ENCODE data around the gene SLC7A9. TPM values are rescaled to one million over a fixed set of nuclear protein-coding genes. Genes with fewer than 3 reads are reported as not detected.

Gene SLC7A9
- total RNA-seq, 2 donors from 2014 or later, result 3.0 TPM; not detected in 1

DNA sequence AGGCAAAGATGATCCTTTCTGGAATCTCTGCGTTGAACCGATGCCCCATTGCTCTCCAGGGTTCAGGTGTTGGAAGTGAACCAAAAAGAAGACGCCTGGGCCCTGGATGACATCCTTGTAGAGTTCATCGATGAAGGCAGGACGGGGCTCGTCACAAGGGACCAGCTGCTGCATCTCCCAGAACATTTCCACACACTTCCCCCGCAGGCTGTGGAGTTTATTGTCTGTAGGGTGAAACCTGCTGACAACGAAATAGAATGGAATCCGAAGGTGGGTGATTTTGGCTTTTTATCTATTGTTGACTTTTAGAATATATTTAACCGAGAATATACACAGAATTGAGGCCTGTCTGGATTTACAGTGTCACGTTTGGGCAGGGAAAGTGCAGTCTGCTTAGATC is 58.4 kb downstream of the SLC7A9 start:
- Histone ChIP-seq H3K4me1 (no peaks in the 10 kb centered on the region), H3K27me3 (no peaks in the 10 kb centered on the region), H3K36me3 (no peaks in the 10 kb centered on the region), H3K27ac (no peak overlapping the region), H3K9me3 (no peaks in the 10 kb centered on the region), H3K4me3 (no peak overlapping the region), H3K9ac (ENCODE audit: low read depth in 2 of 2, low read length in 2 of 2) (no peak overlapping the region)
- TF ChIP-seq, protein P1, sequence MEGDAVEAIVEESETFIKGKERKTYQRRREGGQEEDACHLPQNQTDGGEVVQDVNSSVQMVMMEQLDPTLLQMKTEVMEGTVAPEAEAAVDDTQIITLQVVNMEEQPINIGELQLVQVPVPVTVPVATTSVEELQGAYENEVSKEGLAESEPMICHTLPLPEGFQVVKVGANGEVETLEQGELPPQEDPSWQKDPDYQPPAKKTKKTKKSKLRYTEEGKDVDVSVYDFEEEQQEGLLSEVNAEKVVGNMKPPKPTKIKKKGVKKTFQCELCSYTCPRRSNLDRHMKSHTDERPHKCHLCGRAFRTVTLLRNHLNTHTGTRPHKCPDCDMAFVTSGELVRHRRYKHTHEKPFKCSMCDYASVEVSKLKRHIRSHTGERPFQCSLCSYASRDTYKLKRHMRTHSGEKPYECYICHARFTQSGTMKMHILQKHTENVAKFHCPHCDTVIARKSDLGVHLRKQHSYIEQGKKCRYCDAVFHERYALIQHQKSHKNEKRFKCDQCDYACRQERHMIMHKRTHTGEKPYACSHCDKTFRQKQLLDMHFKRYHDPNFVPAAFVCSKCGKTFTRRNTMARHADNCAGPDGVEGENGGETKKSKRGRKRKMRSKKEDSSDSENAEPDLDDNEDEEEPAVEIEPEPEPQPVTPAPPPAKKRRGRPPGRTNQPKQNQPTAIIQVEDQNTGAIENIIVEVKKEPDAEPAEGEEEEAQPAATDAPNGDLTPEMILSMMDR (IDR thresholded peaks at IDR 0.05), result no peak
- intact Hi-C loops (cut with DNase I), result no loop called here
- no peak for DNase-seq

GRCh38 chr19:32810452-32810851 is 59.1 kb downstream of the SLC7A9 start:
- Histone ChIP-seq H3K27ac (no peak overlapping the region), H3K27me3 (no peaks in the 10 kb centered on the region), H3K9me3 (no peaks in the 10 kb centered on the region), H3K36me3 (no peaks in the 10 kb centered on the region), H3K4me1 (no peaks in the 10 kb centered on the region), H3K9ac (ENCODE audit: low read depth in 2 of 2, low read length in 2 of 2) (no peak overlapping the region), H3K4me3 (no peak overlapping the region)
- DNase-seq, result no peak
- TF ChIP-seq, protein P1 (IDR thresholded peaks at IDR 0.05), result no peak
- intact Hi-C loops (cut with DNase I), result no loop called here

DNA sequence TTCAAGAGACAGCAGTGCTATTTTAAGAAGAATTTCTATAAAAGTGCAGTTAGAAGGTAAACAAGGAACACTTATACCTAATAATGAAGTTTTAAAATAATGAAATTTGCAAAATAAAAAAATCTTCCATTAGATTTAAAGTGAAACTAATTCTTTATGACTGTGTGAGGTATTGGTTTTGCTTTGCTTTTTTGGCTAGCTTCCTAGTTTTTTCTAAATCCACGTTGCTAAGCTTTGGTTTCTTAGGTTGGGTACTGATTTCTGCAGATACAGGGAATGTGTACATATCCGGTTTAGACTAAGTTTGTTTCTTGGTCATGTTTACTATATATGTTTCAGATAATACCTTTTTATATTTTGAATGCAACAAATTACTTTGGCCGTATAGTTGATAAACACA is 59.8 kb downstream of the SLC7A9 start:
- H3K9me3 ChIP-seq, result no peaks in the 10 kb centered on the region
- no peaks in the 10 kb centered on the region for H3K36me3 ChIP-seq
- no peak overlapping the region for H3K4me3 ChIP-seq
- TF ChIP-seq, protein P1 (IDR thresholded peaks at IDR 0.05), result no peak
- H3K9ac ChIP-seq (ENCODE audit: low read depth in 2 of 2, low read length in 2 of 2), result no peak overlapping the region
- DNase-seq, result no peak
- no peaks in the 10 kb centered on the region for H3K4me1 ChIP-seq
- intact Hi-C loops (cut with DNase I), result no loop called here
- H3K27ac ChIP-seq, result no peak overlapping the region
- H3K27me3 ChIP-seq, result no peaks in the 10 kb centered on the region

GRCh38 chr19:32809254-32809653 is 60.3 kb downstream of the SLC7A9 start:
- intact Hi-C loops (cut with DNase I), result no loop called here
- Histone ChIP-seq H3K4me1 (no peaks in the 10 kb centered on the region), H3K27ac (no peak overlapping the region), H3K4me3 (no peak overlapping the region), H3K9ac (ENCODE audit: low read depth in 2 of 2, low read length in 2 of 2) (no peak overlapping the region), H3K36me3 (no peaks in the 10 kb centered on the region), H3K27me3 (no peaks in the 10 kb centered on the region), H3K9me3 (no peaks in the 10 kb centered on the region)
- DNase-seq, result no peak
- TF ChIP-seq, protein P1 (IDR thresholded peaks at IDR 0.05), result no peak

DNA sequence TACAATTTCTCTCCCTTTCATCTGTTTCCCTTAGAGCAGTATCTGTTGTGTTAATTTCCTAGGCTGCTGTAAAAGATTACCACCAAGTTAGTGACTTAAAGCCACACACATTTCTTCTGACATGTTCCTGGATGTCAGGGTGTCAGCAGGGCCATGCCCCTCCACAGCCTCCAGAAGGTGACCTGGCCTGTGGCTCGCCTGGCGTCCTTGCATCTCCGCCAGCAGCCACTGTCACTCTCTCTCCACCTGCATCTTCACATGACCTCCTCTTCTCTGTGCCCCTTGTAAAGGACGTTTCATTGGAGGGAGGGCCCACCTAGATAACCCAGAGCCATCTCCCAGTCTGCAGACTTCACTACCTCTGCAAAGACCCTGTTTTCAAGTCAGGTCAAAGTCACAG is 61.3 kb downstream of the SLC7A9 start:
- no peak overlapping the region for H3K4me3 ChIP-seq
- TF ChIP-seq, protein P1 (IDR thresholded peaks at IDR 0.05), result no peak
- H3K27me3 ChIP-seq, result no peaks in the 10 kb centered on the region
- intact Hi-C loops (cut with DNase I), result no loop called here
- H3K36me3 ChIP-seq, result no peaks in the 10 kb centered on the region
- no peaks in the 10 kb centered on the region for H3K4me1 ChIP-seq
- no peaks in the 10 kb centered on the region for H3K9me3 ChIP-seq
- no peak overlapping the region for H3K27ac ChIP-seq
- no peak for DNase-seq
- no peak overlapping the region for H3K9ac ChIP-seq (ENCODE audit: low read depth in 2 of 2, low read length in 2 of 2)

DNA sequence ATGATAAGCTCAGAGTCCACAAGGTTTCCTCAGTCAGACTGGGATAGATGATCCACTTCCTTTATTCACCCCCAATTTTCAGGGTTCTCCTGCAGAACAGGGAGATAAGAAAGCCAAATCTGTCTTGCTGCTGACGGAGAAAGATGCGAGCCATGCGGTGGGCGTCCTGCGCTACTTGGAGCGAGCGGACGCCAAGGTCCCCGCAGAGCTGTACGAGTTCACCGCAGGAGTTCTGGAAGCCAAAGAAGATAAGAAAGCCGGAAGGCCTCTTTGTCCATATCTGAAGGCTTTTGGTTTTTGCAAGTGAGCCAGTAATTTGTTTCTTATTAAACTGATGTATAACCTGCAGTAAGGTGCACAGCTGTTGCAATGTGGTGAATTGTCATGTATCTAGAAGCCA is 66.7 kb downstream of the SLC7A9 start:
- Histone ChIP-seq H3K27me3 (no peaks in the 10 kb centered on the region), H3K36me3 (no peaks in the 10 kb centered on the region), H3K9ac (ENCODE audit: low read depth in 2 of 2, low read length in 2 of 2) (no peak overlapping the region), H3K27ac (no peak overlapping the region), H3K4me1 (no peaks in the 10 kb centered on the region), H3K4me3 (no peak overlapping the region), H3K9me3 (no peaks in the 10 kb centered on the region)
- no peak for DNase-seq
- intact Hi-C loops (cut with DNase I), result no loop called here
- TF ChIP-seq, protein P1 (IDR thresholded peaks at IDR 0.05), result no peak
